ENCODE results near the gene TNRC18.

TNRC18 gene

DNA sequence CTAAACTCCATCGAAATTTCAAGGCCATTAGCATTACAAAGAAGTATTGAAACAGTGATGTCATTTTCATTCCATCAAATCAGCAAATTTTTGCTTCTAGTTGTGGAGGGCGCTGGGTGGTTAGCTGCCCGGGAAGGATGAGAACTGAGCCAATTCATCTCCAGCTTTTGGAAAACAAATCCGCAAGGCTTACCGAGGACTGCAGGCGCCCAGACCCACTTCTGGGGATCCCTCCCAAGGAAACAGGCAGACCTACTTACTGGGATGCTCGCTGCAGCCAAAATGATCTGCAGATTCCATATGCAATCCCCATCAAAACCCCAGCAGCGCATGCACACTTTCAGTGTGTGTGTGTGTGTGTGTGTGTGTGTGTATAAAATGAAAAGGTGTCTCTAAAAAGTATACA, 19.2 kb downstream of the TNRC18 start:
- DNase-seq (ENCODE audit: low read depth): no peak

DNA sequence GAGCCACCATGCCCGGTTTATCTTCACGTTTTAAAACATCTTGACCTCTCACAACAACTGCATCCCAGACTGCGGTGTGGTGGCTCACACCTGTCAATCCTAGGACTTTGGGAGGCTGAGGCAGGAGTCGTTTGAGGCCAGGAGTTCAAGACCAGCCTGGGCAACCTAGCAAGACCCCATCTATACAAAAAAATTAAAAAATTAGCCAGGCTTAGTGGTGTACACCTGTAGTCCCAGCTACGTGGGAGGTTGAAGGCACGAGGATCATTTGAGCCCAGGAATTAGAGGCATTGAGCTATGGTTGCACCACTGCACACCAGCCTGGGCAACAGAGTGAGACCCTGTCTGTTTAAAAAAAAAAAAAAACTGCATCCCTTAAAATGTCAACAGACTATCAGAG, 20.2 kb downstream of the TNRC18 start:
- DNase-seq (ENCODE audit: low read depth): no peak

- no peak for DNase-seq (ENCODE audit: low read depth)
Observed at GRCh38 chr7:5397736-5398135, 25.9 kb downstream of the TNRC18 start.

DNA sequence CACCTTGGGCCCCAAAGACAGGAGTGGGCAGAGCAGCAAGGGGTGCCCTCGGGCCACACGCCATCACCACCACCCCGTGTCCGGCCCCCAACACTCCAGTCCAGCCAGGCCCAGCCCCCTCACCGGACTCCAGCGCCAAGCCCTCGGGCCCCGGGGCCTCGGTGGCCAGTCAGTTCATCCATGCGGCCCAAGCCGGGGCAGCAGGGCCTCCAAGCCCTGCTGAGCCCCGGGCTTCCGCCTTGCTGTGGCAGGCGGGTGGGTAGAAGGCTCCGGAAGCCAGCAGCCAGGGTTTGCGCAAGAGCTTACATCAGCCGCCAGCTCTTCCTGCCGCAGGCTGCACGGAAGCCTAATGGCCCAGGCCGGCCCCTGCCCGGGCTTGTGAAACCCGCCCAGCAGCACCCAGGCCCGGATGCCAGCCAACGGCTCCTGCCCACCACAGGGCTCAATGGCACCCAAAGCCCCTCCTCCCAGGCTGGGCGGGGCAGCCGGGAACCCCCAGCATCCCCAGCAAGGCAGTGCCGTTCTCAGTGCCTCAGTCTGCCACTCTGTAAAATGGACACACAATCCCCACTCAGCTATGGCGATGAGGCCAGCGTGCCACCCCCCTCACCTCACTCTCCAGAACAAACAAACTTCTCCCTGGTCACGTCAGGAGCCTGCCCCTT, 26.5 kb downstream of the TNRC18 start:
- peak; percentile 88 for DNase-seq (ENCODE audit: low read depth)

DNA sequence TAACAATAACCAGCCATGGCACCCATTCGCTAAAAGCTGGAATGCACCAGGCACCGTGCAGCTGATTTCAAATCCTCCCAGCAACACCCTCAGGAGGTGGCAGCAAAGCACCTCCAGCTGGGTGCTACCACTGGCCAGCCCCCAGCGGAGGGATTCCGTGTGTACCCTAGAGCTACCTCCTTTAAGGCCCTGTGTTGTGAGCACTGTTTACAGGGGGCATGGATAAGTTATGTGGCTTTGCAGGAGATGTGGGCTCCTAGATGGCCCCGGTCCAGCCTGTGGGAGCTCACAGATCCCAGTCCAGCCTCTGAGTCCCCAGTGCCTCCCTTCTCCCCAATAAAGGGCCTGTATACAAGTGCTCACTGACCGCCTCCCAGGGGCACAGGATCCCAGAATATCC, 27.1 kb downstream of the TNRC18 start:
- DNase-seq (ENCODE audit: low read depth): peak; percentile 39

GRCh38 chr7:5395246-5395645, 28.4 kb downstream of the TNRC18 start:
- no peak for DNase-seq (ENCODE audit: low read depth)

DNA sequence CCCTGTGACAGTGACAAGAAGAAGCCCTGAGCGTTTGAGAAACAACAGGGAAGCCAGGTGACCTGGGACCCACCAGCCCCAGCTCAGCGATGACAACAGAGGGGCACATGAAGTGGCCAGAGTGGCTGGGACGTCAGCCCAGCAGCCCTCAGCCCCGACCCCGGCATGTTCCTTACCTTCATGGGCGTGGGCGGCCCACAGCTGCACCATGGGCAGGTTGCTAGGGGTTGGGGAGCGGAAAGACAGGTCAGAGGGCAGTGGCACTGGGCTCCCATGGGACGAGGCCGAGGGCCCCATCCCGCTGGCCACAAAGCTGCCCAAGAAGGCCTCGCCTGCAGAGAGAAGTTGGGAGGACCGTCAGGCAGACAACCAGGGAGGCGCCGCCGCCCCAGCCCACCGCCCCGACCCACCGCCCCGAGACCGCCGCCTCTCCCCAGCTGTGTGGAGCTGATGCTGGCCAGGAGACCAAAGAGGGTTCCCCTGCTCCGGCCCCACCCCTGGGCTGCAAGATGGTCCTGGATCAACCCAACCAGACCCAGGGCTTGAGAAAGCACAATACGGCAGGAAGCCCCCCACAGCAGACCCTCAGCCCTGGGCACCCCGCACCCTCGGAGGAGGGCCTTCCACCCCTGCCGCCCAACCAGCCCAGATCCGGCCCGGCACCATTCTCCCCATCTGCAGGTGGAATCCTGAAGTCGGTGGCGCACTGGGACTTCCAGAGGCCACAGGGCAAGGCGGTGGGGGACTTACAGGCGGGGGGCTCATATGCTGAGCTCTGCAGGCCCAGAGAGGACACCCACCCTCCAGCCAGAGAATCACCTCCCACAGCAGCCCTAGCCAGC, 29.1 kb downstream of the TNRC18 start:
- no peak for DNase-seq (ENCODE audit: low read depth)

DNA sequence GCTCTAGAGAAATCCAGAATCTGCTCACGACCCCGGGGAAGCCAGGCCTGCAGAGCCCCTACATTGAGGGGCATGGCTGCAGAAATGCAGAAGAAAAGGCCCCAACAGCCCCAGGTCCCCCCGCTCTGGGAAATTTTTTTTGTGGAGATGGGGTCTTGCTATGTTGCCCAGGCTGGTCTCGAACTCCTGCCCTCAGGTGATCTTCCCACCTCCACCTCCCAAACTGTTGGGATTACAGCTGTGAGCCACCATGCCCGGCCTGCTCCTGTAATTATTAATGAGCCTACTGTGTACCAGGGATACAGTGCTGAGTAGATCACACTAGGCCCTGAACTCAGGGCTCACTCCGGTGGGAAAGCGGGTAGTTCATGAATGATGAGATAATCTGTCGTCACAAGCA, 29.9 kb downstream of the TNRC18 start:
- DNase-seq (ENCODE audit: low read depth): no peak

DNA sequence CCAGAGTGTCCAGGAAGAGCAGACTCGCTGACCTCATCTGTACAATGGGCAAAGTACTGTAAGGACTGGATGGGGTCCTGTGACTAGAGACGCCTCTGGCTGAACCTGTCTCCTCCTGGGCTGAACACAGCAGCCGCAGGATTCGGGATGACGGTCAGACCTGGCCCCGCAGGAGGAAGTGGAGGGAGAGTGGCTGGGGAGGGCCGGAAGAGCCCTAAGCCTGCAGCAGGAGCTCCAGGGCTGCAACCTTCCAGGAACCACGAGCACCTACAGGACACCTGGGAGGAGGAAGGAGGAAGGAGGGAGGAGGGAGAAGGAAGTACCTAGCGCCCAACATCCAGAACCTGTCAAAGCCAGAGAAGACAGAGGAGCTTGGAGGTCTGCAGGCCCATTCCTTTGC, 30.3 kb downstream of the TNRC18 start:
- no peak for DNase-seq (ENCODE audit: low read depth)

DNA sequence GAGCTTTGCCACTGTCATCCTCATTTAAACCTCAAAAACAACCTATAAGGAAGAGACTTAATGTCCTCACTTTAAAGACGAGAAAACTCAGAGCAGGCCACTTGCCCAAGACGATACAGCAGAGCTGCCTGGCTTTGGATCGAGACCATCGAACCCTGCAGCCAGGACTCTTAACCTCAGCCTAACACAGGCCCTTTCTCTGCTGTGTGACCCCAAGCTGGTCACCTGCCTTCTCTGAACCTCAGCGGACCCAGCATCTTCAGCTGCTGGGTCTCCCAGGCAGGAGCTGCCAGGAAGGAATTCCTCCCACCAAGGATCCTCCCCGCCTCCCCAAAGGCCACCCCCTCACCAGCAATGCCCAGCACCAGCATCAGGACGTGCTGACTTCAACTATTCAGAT, 32.7 kb downstream of the TNRC18 start:
- DNase-seq (ENCODE audit: low read depth): no peak

DNA sequence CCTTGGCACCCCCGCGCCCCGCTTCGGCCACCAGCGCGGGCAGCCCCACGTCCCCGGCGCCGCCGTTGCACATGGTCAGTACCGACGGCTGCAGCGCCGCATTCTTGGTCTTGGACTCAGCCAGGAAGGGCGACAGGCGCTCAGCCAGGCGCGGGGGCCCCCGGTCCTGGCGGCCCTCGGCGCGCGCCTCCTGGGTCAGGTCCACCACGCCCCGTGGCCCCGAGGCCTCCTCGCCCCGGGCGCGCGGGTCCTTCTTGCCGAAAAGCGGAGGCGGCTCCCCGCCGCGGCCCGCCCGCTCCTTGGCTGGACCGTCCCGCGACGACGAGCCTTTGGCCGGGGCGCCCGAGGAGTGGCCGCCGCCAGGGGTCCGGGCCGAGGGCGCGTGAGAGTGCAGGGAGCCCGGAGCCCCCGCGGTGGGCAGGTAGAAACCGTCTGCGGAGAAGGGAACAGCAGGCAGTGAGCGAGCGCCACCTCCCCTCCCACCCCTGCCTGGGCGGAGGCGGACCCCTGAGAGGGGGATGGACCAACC, 34.7 kb downstream of the TNRC18 start:
- DNase-seq (ENCODE audit: low read depth): no peak

GRCh38 chr7:5388273-5388901, 35.2 kb downstream of the TNRC18 start:
- DNase-seq (ENCODE audit: low read depth): no peak

- no peak for DNase-seq (ENCODE audit: low read depth)
Observed at GRCh38 chr7:5387711-5388245, 35.9 kb downstream of the TNRC18 start.

DNA sequence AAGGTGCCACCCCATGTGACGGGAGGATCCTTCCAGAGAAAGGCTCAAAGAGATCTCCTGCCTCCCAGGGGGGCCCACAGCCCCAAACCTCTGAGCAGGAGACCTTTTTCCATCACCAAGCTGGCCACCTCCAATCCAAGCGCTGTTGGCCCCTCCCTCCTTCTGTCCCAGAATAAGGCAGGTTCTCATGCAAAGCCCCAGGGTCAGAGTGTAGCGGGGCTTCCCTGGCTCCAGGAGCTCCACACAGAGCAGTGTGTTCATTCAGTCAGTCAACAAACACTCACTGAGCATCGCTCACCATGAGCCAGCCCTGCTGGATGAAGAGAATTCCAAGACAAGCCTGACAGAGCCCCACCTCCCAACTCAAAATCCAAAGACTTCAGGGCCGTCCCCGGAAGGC, 39.0 kb downstream of the TNRC18 start:
- no peak for DNase-seq (ENCODE audit: low read depth)

- DNase-seq (ENCODE audit: low read depth): no peak
Observed at GRCh38 chr7:5383314-5384098, 40.1 kb downstream of the TNRC18 start.

GRCh38 chr7:5382281-5382892, 41.2 kb downstream of the TNRC18 start:
- no peak for DNase-seq (ENCODE audit: low read depth)

- no peak for DNase-seq (ENCODE audit: low read depth)
Observed at GRCh38 chr7:5381071-5381772, 42.4 kb downstream of the TNRC18 start.

DNA sequence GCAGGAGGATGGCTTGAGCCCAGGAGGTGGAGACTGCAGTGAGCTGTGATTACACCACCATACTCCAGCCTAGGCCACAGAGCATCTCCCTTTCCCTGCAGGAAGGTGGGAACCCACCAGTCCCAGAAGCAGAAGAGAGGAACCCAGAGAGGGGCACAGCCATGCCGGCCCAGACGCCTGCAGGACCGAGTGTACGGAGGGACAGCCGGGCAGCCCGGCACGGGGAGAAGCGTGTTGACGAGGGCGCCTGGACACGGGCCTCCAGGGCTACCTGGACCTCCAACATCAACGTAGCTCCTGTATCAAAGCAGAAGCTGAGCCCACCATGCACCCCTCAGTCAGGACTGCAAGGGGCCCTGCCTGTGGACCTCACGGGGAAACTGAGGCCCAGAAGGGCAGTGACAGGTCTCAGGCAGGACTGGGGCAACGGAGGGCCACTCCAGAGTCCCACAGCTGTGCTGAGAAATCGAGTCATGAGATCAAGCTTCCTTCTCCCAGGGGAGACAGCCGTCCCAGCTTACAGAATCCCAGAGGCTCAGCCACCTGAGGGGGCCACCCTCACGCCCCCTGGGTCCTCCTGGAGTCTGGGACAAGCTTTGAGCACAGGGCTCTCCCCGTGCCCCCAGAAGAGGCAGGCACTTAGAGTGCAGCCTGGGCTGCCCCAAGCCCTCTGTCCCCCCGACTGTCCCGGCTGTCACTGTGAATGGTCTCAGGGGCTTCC, 43.1 kb downstream of the TNRC18 start:
- DNase-seq (ENCODE audit: low read depth): no peak

DNA sequence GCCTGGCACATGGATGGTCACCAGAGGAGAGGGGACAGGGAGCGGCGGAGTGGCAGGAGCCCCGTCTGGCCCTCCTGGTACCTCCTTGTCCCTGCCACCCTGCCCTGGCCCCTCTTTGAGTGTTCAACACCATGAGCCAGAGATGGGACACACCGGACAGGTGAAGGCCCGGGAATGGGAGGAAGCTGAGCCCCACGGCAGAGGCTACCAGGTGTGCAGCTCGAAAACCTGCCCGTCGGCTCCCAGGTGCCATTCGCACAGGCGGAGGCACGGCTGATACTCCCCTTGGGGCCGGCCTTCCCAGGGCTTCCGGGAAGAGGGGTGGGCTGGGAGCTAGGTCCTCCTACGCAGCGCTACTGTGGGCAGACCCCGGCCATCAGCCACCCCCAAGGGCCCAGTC, 44.1 kb downstream of the TNRC18 start:
- DNase-seq (ENCODE audit: low read depth): no peak

GRCh38 chr7:5377816-5378215, 45.8 kb downstream of the TNRC18 start:
- DNase-seq (ENCODE audit: low read depth): no peak

Measured in CMK (cell line).